Activated T-helper 1 cell treated with anti-CD3 and anti-CD28 coated beads, Interleukin-2, amount 50 U/mL, for 16 hours (primary cell): ENCODE data around the gene CTTNBP2.

Experiments
- DNase-seq, 2 donors: peaks; one replicate each; pipeline ENCODE4 v3.0.0-alpha.2; 2020; ENCODE audit warnings: low read depth in 1 of 2, low spot score in 1 of 2

Gene CTTNBP2

DNA sequence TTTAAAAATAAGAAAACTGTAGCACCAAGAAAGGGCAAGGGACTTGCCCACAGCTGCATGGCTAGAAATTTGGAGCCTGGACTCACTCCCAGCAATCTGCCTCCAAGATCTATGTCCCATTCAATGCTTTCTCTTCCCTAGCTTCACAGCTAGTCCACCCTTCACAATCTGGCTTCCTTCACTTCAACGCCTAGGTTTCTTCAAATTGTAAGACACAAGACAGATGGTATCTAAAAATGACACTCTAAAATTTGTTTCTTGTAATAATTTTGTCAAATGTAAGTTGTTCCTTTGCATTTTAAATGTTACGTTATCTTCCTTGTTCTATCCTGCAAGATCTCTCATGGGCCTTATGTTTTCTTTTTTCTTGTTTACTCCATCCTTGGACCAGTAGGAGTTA, 48.6 kb downstream of the CTTNBP2 start:
- no peak for DNase-seq

DNA sequence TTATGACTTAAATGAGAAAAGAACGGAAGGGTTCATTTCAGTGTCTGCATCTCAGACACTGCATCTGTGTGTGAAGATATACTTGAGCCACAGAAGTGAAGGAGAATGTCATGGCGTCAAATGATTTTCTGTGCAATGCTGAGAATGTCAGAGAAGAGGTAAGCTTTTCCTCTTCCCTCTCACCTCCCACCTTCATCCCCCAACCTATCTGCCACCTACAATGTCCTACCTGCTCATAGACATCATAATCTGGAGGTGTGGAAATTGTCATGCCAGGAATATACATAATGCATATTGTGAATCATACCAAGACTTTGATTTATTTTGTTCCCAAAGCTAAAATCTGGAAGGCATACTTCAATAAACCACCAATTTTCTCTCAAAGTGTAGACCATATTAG, 53.7 kb downstream of the CTTNBP2 start:
- no peak for DNase-seq

DNA sequence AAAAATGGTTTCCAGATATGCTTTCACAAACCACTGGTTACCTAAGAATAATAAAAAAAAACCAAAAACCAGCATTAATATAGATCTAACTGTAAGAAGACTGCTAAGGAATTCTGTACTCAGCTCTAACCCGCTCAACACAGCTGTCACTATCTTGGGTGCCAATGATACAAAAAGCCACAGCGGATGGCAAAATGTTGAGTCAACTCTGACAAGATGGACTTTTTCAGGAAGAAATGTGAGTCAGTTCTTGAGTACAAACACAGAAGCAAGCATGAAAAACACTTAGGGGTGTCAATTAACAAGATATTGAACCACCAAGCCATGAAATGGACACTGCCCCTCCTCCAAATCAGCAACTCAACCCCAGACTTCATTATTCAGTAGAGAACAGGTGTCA, 55.0 kb downstream of the CTTNBP2 start:
- no peak for DNase-seq

GRCh38 chr7:117816727-117817126, 56.5 kb downstream of the CTTNBP2 start:
- DNase-seq = no peak

GRCh38 chr7:117811696-117812095, 61.5 kb downstream of the CTTNBP2 start:
- DNase-seq = no peak

DNA sequence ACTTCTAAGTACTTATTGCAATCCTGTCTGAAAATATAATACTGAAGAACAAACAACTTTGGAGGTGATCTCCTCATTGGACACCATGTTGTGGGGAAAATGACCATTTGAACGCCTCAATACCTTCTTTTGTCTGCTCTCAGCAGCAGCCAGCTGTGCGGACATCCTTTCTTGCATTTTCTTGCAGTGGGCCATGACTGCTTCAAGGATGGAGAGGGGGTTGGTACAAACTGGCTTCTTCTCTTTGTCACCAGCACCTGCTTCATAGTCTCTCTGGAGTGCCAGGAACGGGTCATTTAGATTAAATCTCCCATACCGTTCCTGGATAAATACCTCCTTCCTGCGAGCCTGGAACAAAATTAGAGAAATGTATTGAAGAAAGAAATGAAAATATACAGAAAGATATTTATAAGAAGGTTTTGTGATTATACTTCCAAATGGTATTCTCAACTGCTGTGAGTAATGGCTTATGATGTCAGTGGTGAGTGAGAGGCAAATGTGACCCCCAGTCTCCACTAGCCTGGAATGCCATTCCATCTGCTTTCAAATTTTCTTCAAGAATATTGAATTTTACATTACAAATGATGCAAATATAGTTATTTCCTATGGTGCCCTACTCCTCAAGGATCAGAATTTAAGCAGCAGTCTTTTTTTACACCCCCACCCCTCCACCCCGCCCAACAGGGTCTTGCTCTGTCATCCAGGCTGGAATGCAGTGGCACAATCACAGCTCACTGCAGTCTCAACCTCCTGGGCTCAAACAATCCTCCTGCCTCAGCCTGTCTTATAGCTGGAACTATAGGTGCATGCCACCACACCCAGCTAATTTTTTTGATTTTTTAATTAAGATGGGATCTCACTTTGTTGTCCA, 62.4 kb downstream of the CTTNBP2 start:
- DNase-seq = no peak

GRCh38 chr7:117809958-117810357, 63.3 kb downstream of the CTTNBP2 start:
- DNase-seq = no peak

GRCh38 chr7:117808910-117809705, 64.1 kb downstream of the CTTNBP2 start:
- DNase-seq = no peak

GRCh38 chr7:117808341-117808757, 64.9 kb downstream of the CTTNBP2 start:
- no peak for DNase-seq

GRCh38 chr7:117807676-117808075, 65.6 kb downstream of the CTTNBP2 start:
- DNase-seq = no peak

- no peak for DNase-seq
Observed at GRCh38 chr7:117806011-117806410, 67.2 kb downstream of the CTTNBP2 start.

DNA sequence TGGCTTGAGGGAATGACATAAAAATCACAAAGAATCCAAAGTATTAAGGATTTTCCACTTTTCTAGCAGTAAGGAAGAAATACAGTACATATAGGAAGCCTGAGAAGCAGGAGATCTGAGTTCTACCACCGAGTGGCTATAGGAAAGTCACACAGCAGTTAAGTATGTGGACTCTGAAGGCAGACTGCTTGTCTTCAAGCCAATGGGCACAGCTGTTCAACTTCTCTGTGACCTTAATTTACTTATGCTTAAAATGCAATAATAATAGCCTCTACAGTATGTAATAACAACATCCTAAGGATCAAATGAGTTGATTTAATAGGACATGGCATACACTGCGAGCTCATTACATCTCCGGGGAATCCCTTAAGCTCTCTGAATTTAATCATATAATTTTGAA, 68.0 kb downstream of the CTTNBP2 start:
- no peak for DNase-seq

- DNase-seq = no peak
Observed at GRCh38 chr7:117803476-117803875, 69.8 kb downstream of the CTTNBP2 start.

DNA sequence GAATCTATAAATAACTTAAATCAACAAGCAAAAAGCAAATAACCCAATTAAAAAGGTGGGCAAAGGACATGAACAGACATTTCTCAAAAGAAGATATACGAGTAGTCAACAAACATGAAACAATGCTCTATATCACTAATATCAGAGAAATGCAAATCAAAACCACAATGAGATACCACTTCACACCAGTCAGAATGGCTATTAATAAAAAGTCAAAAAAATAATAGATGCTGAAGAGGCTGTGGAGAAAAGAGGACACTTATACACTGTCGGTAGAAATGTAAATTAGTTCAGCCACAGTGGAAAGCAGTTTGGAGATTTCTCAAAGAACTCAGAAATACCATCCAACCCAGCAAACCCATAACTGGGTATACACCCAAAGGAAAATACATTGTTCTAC, 70.6 kb downstream of the CTTNBP2 start:
- no peak for DNase-seq

DNA sequence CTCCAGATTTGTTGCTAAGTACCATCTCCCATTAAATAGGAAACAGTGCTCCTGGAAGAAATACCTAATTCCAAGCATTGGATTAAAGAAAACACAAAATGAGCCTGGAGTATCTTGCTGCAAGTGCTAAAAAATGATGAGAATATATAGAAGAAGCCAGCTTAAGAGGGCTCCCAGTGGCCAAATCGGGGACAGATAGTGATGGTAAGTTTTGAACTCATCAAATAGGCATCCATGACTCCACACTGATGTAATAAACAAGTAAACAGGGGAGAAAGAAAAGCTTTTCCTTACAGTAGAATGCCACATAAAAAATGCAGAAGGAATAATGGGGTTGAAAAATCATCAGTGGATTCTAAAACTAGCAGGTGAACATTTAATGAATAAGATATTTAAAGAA, 72.4 kb downstream of the CTTNBP2 start:
- DNase-seq = no peak

- no peak for DNase-seq
Observed at GRCh38 chr7:117800406-117800805, 72.8 kb downstream of the CTTNBP2 start.

GRCh38 chr7:117796889-117797288, 76.4 kb downstream of the CTTNBP2 start:
- DNase-seq = no peak

- DNase-seq = no peak
Observed at GRCh38 chr7:117793976-117794375, 79.3 kb downstream of the CTTNBP2 start.

DNA sequence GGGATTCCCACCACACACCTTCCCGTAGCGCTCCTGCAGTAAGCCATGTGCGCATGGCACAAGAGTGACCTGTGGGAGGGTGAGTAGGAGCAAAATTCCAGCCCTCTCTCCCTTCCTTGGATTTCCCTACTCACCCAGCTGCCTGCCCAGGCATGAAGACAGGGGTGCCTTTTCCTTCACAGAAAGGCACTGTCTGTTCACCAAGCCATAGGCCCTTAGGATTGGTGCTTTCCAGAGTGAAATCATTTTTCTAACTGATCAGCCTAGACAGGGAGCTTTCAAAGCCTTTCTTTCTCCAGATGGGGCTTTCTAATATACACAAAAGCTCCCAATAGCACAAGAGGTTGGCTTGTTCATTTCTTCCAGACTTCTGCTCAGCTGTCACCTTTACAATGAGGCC, 79.7 kb downstream of the CTTNBP2 start:
- no peak for DNase-seq

- DNase-seq = no peak
Observed at GRCh38 chr7:117791877-117792780, 81.1 kb downstream of the CTTNBP2 start.

DNA sequence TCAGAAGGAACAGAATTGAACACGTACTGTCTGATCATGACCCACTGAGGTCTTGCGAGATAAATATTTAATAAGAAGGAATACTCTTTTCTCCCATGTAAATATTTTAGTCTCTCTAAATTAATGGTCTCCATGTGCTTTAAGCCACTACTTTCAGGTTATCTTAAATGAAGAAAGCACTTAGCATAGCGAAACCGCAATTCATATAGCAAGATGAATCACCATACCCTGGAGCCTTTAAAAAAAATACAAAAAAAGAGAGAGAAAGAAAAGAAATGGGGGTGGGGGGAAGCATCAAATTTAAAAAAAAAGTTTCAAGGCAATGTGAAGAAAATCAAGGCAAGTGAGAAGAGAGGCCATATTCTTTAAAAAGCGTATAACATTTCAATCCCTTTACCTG, 82.5 kb downstream of the CTTNBP2 start:
- DNase-seq = no peak
